Astrocyte (in vitro differentiated cells and primary cell): ENCODE measurements around the gene PIP4K2A. TPM values are rescaled to one million over a fixed set of nuclear protein-coding genes. Genes with fewer than 3 reads are reported as not detected.

Experiments
- DNase-seq: peaks from one replicate; pipeline ENCODE4 v3.0.0-alpha.2; 2010; ENCODE audit warnings: low read depth
- FAIRE-seq: peaks from 2 replicates; lab custom pipeline; 2011; peaks lifted over from hg19 to GRCh38; lab: Jason Lieb, UNC
- H2AFZ ChIP-seq: 2 replicates; pipeline ENCODE4 v1.6.0; 2012; ENCODE audit warnings: low read depth, low read length, inconsistent platforms
- H3K27ac ChIP-seq: 2 replicates; pipeline ENCODE4 v1.5.1; 2011; ENCODE audit warnings: low read depth, low read length, inconsistent platforms
- H3K27me3 ChIP-seq: 2 replicates; pipeline ENCODE4 v1.6.0; 2011; ENCODE audit warnings: low read length, inconsistent platforms; ENCODE audit not compliant: insufficient read depth
- H3K36me3 ChIP-seq: 2 replicates; pipeline ENCODE4 v1.5.1; 2011; ENCODE audit warnings: low read length, inconsistent platforms; ENCODE audit not compliant: insufficient read depth
- H3K4me1 ChIP-seq: 2 replicates; pipeline ENCODE4 v1.5.1; 2011; ENCODE audit warnings: low read length, inconsistent platforms; ENCODE audit not compliant: insufficient read depth
- H3K4me2 ChIP-seq: 2 replicates; pipeline ENCODE4 v1.6.0; 2012; ENCODE audit warnings: low read length, inconsistent platforms
- H3K4me3 ChIP-seq: 2 replicates; pipeline ENCODE4 v1.5.1; 2011; ENCODE audit warnings: low read depth, mild to moderate bottlenecking, low read length, inconsistent platforms; ENCODE audit not compliant: insufficient read depth
- H3K79me2 ChIP-seq: 2 replicates; pipeline ENCODE4 v1.6.0; 2012; ENCODE audit warnings: mild to moderate bottlenecking, low read length, inconsistent platforms; ENCODE audit not compliant: insufficient read depth
- H3K9ac ChIP-seq: 2 replicates; pipeline ENCODE4 v1.6.0; 2012; ENCODE audit warnings: mild to moderate bottlenecking, low read length, inconsistent platforms
- H3K9me3 ChIP-seq: 2 replicates; pipeline ENCODE4 v1.5.1; 2012; ENCODE audit warnings: low read depth, mild to moderate bottlenecking, low read length, inconsistent platforms; ENCODE audit not compliant: insufficient read depth
- H4K20me1 ChIP-seq: 2 replicates; pipeline ENCODE4 v1.6.0; 2012; ENCODE audit warnings: low read length, inconsistent platforms; ENCODE audit not compliant: insufficient read depth
- H3K27ac Mint-ChIP-seq: one replicate; pipeline ENCODE4 v1.8.0; 2021; ENCODE audit warnings: mild to moderate bottlenecking, mixed read lengths; ENCODE audit not compliant: unreplicated experiment
- H3K27me3 Mint-ChIP-seq: one replicate; pipeline ENCODE4 v1.8.0; 2021; ENCODE audit warnings: low read depth, mixed read lengths; ENCODE audit not compliant: unreplicated experiment
- H3K36me3 Mint-ChIP-seq: one replicate; pipeline ENCODE4 v1.8.0; 2021; ENCODE audit warnings: low read depth, mixed read lengths; ENCODE audit not compliant: unreplicated experiment
- H3K4me1 Mint-ChIP-seq: one replicate; pipeline ENCODE4 v1.8.0; 2021; ENCODE audit warnings: low read depth, mixed read lengths; ENCODE audit not compliant: unreplicated experiment
- H3K4me3 Mint-ChIP-seq: one replicate; pipeline ENCODE4 v1.8.0; 2021; ENCODE audit warnings: mild to moderate bottlenecking, moderate library complexity, mixed read lengths; ENCODE audit not compliant: unreplicated experiment
- H3K9me3 Mint-ChIP-seq: one replicate; pipeline ENCODE4 v1.8.0; 2021; ENCODE audit warnings: mild to moderate bottlenecking, mixed read lengths; ENCODE audit not compliant: unreplicated experiment
- CTCF ChIP-seq: IDR thresholded peaks from 2 replicates; pipeline ENCODE4 v1.5.1; 2011; ENCODE audit warnings: low read depth, mild to moderate bottlenecking, inconsistent platforms, low read length, moderate library complexity; ENCODE audit not compliant: insufficient read depth
- EZH2 ChIP-seq: IDR thresholded peaks from 2 replicates; pipeline ENCODE4 v1.6.1; 2012; ENCODE audit warnings: mild to moderate bottlenecking, low read length, inconsistent platforms; ENCODE audit not compliant: insufficient read depth
- total RNA-seq: library from RNA; stranded (reverse); gene quantifications from 2 replicates; pipeline ENCODE4 v1.2.1, GENCODE V29; 2021

PIP4K2A gene
- total RNA-seq, 1 donor from 2014 or later, result 36.8 TPM

GRCh38 chr10:22612318-22612717 is 102.1 kb downstream of the PIP4K2A start:
- Histone ChIP-seq H3K4me2 (no peak overlapping the region), H3K36me3 (no peaks in the 10 kb centered on the region), H3K79me2 (peaks cover 40% of the 10 kb centered on the region), H3K27me3 (no peaks in the 10 kb centered on the region), H3K27ac (no peak overlapping the region), H3K4me1 (peaks cover 10% of the 10 kb centered on the region), H4K20me1 (peaks cover 22% of the 10 kb centered on the region), H3K9me3 (no peaks in the 10 kb centered on the region), H2AFZ (no peak overlapping the region), H3K4me3 (no peak overlapping the region), H3K9ac (no peak overlapping the region)
- Mint-ChIP-seq H3K27ac (peak overlapping the region; percentile 50), H3K27me3 (no peaks in the 10 kb centered on the region), H3K4me1 (peaks cover 13% of the 10 kb centered on the region), H3K36me3 (peaks cover 22% of the 10 kb centered on the region), H3K9me3 (no peaks in the 10 kb centered on the region), H3K4me3 (no peak overlapping the region)
- TF ChIP-seq CTCF, result no peak
- no peak for TF ChIP-seq EZH2
- DNase-seq, result no peak
- FAIRE-seq, result no peak

GRCh38 chr10:22611425-22612115 is 102.8 kb downstream of the PIP4K2A start:
- H3K36me3 ChIP-seq, result no peaks in the 10 kb centered on the region
- H3K9me3 Mint-ChIP-seq, result no peaks in the 10 kb centered on the region
- no peak for TF ChIP-seq CTCF
- TF ChIP-seq EZH2, result no peak
- H3K4me3 ChIP-seq, result no peak overlapping the region
- peaks cover 10% of the 10 kb centered on the region for H3K4me1 Mint-ChIP-seq
- peaks cover 33% of the 10 kb centered on the region for H3K79me2 ChIP-seq
- H3K4me2 ChIP-seq, result no peak overlapping the region
- H3K9ac ChIP-seq, result no peak overlapping the region
- no peaks in the 10 kb centered on the region for H3K9me3 ChIP-seq
- peaks cover 11% of the 10 kb centered on the region for H3K4me1 ChIP-seq
- FAIRE-seq, result no peak
- H3K27me3 ChIP-seq, result no peaks in the 10 kb centered on the region
- H4K20me1 ChIP-seq, result peaks cover 22% of the 10 kb centered on the region
- no peak overlapping the region for H3K4me3 Mint-ChIP-seq
- no peak for DNase-seq
- no peak overlapping the region for H3K27ac Mint-ChIP-seq
- no peak overlapping the region for H2AFZ ChIP-seq
- H3K27me3 Mint-ChIP-seq, result no peaks in the 10 kb centered on the region
- no peak overlapping the region for H3K27ac ChIP-seq
- H3K36me3 Mint-ChIP-seq, result peaks cover 22% of the 10 kb centered on the region

GRCh38 chr10:22610610-22611009 is 103.8 kb downstream of the PIP4K2A start:
- H3K27ac Mint-ChIP-seq, result no peak overlapping the region
- H3K4me3 Mint-ChIP-seq, result no peak overlapping the region

More at GRCh38 chr10:22610610-22611009, 103.8 kb downstream of the PIP4K2A start:
- no peak overlapping the region for H3K27ac ChIP-seq
- peaks cover 10% of the 10 kb centered on the region for H3K4me1 ChIP-seq
- Mint-ChIP-seq H3K9me3 (no peaks in the 10 kb centered on the region), H3K27me3 (no peaks in the 10 kb centered on the region), H3K36me3 (peaks cover 22% of the 10 kb centered on the region), H3K4me1 (peaks cover 13% of the 10 kb centered on the region)
- H3K4me3 ChIP-seq, result no peak overlapping the region
- DNase-seq, result no peak
- H3K36me3 ChIP-seq, result no peaks in the 10 kb centered on the region
- no peak for FAIRE-seq
- no peak overlapping the region for H3K9ac ChIP-seq
- no peak overlapping the region for H2AFZ ChIP-seq
- no peaks in the 10 kb centered on the region for H3K27me3 ChIP-seq
- TF ChIP-seq EZH2 (no peak), CTCF (no peak)
- H3K4me2 ChIP-seq, result no peak overlapping the region
- H4K20me1 ChIP-seq, result peaks cover 24% of the 10 kb centered on the region
- no peaks in the 10 kb centered on the region for H3K9me3 ChIP-seq
- H3K79me2 ChIP-seq, result peaks cover 23% of the 10 kb centered on the region
